Stimulated activated CD8-positive, alpha-beta memory T cell treated with anti-CD3 and anti-CD28 coated beads, Interleukin-15, amount 100 ng/mL, for 4 hours (primary cell): ENCODE measurements around the gene CREBRF.
"Not testable (repeated sequence)": the region's sequence is repeated elsewhere in the genome, so short reads cannot be mapped to it uniquely, and the experiment has no call there.

Experiments used
- DNase-seq, 2 donors: peaks; one replicate each; pipeline ENCODE4 v3.0.0-alpha.2; 2020; ENCODE audit warnings: low read depth in 2 of 2

Gene CREBRF

GRCh38 chr5:173078878-173079277 is 22.7 kb downstream of the CREBRF start:
- no peak for DNase-seq

- DNase-seq: no peak
Measured at GRCh38 chr5:173089581-173089980, 33.4 kb downstream of the CREBRF start.

DNA sequence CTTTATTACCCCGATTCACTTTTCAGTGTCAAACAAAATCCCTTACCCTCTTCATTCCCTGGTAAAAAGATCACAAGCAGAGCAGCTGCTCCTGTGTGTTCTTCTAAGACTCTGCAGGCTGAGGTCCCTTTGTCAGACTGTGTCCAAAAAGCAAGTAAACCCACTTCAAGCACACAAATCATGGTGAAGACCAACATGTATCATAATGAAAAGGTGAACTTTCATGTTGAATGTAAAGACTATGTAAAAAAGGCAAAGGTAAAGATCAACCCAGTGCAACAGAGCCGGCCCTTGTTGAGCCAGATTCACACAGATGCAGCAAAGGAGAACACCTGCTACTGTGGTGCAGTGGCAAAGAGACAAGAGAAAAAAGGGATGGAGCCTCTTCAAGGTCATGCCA is 34.5 kb downstream of the CREBRF start:
- no peak for DNase-seq

- DNase-seq: no peak
Measured at GRCh38 chr5:173091981-173092380, 35.8 kb downstream of the CREBRF start.

DNA sequence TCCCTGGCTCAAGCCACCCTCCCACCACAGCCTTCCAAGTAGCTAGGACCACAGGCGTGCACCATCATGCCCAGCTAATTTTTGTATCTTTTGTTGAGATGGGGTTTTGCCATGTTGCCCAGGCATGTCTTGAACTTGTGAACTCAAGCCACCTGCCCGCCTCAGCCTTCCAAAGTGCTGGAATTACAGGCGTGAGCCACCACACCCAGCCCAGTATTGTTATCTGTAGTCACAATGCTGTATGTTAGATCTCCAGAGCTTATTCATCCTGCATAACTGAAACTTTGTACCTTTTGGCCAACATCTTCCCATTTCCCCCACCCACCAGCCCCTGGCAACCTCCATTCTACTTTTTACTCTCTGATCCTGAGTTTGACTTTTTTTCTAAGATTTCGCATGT is 37.5 kb downstream of the CREBRF start:
- no peak for DNase-seq

DNA sequence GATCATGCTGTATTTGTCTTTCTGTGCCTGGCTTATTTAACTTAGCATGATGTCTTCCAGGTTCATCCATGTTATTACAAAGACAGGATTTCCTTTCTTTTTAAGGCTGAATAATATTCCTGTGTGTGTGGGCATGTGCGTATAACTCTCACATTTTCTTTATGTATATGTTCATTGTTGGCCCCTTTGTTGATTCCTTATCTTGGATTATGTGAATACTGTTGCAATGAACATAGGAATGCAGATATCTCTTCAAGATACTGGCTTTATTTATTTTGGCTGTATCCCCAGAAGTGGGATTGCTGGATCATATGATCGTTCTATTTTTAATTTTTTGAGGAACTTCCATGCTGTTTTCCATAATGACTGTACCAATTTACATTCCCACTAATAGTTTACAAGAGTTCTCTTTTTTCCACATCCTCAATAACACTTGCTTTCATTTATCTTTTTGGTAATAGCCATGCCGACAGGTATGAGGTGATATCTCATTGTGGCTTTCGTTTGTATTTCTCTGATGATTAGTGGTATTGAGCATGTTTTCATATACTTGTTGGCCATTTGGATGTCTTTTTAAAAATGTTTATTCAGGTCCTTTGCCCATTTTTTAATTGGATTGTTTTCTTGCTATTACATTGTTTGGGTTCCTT is 38.0 kb downstream of the CREBRF start:
- no peak for DNase-seq

DNA sequence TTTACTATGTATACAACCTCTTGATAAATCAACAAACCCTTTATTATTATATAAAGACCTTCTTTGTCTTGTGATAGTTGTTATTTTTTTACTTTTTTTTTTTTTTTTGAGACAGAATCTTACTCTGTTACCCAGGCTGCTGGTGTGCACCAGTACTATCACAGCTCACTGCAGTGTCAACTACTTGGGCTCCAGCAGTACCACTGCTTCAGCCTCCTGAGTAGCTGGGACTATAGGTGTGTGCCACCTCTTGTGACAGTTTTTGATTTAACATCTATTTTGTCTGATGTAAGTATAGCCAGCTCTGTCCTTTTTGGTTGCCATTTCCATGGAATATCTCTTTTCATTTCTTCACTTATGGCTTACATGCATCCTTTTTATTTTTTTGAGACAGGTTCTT is 42.6 kb downstream of the CREBRF start:
- no peak for DNase-seq

- no peak for DNase-seq
Measured at GRCh38 chr5:173099461-173099860, 43.3 kb downstream of the CREBRF start.

- DNase-seq: no peak
Measured at GRCh38 chr5:173101245-173101644, 45.1 kb downstream of the CREBRF start.

- DNase-seq: no peak
Measured at GRCh38 chr5:173103411-173103810, 47.3 kb downstream of the CREBRF start.

GRCh38 chr5:173108914-173109313 is 52.8 kb downstream of the CREBRF start:
- no peak for DNase-seq

GRCh38 chr5:173114536-173114935 is 58.4 kb downstream of the CREBRF start:
- DNase-seq: no peak

- DNase-seq: no peak
Measured at GRCh38 chr5:173119719-173120118, 63.6 kb downstream of the CREBRF start.

GRCh38 chr5:173123416-173123815 is 67.3 kb downstream of the CREBRF start:
- no peak for DNase-seq

GRCh38 chr5:173132166-173132565 is 76.0 kb downstream of the CREBRF start:
- not testable (repeated sequence) for DNase-seq

- DNase-seq: no peak
Measured at GRCh38 chr5:173138707-173139106, 82.6 kb downstream of the CREBRF start.

- no peak for DNase-seq
Measured at GRCh38 chr5:173139631-173140030, 83.5 kb downstream of the CREBRF start.

- DNase-seq: no peak
Measured at GRCh38 chr5:173140769-173141168, 84.6 kb downstream of the CREBRF start.

GRCh38 chr5:173143567-173143966 is 87.4 kb downstream of the CREBRF start:
- DNase-seq: no peak

DNA sequence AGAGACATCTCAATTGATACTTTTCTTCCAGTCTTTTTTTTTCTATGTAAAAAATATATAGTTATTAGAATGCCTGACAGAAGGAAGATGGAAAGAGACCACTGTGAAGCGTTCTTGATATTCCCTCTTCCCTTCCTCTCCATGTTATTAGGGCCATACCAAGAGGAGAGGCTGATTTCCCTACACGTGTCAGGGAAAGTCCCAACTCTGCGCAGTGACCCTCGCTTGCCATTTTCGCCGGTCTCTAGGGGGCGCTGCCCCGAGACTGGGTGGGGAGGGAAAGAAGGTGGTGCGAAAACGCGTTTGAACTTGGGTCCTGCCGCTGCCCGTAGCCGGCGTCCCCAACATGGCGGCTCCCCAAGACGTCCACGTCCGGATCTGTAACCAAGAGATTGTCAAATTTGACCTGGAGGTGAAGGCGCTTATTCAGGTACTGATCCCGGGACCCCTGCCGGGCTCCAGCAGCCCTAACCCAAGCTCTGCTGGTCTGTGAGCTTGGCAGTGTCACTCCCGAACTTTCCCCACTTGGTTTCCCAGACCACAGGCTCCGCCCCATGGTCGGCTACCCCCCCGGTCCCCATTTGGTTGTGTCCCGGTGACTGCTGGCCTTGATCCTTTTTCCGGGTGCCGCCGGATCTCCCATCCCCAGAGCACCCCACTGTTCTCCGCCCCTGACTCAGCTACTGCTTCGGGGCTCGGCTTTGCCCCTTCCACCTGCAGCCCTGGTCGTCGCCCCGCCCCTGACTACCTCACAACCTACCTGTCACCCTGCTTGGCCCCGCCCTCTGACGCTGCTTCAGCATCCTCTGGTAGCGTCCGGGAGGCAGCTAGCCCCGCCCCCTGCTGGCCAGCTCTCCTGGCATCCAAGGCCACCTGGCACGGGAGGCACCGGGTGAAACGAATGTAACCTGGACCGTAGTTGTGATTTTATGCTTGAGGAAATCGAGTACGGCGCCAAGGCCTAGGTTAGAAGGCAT is 88.3 kb downstream of the CREBRF start, which contains the start of gene BNIP1:
Gene BNIP1, plus strand, starts transcription at position 332 of the 977 bp plus-strand sequence. Its CDS starts 15 bp downstream, at position 347.
- DNase-seq: peak; percentile 90 to 93

DNA sequence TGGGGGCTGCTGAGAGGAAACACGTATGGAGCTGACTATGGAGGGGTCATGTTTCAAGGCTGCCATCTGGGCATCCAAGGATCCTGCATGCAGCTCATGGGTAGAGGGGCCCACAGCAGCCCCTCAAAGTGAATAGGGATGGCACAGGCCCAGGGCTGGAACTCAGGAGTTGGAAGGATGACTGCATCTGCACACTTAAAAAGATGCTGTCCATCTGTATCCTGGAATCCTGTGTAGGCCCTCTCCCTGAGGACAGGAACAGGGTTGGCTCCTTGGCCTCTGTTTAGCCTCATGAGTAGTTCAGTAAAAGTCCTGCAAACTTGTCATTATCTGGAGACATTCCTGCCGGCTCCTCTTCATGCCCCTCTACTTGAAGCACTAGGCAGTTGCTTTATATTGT is 92.2 kb downstream of the CREBRF start:
- DNase-seq: no peak

- DNase-seq: no peak
Measured at GRCh38 chr5:173152547-173152946, 96.4 kb downstream of the CREBRF start.

- DNase-seq: no peak
Measured at GRCh38 chr5:173153842-173154241, 97.7 kb downstream of the CREBRF start.
